Endothelial cell of umbilical vein (primary cell): ENCODE measurements around the gene PTPN12. TPM values are rescaled to one million over a fixed set of nuclear protein-coding genes. Genes with fewer than 3 reads are reported as not detected.

Source experiments
- BruUV-seq: library from RNA; stranded (reverse); fragments of 400-500 nt; replicated peaks from 2 replicates; lab custom pipeline; 2021; lab: Mats Ljungman, UMichigan
- CTCF ChIA-PET: fragments of 300-600, 350-600 bp; sonication (Branson Sonifier 250); formaldehyde crosslinking; loops from one replicate; lab custom pipeline; 2021; ENCODE audit warnings: antibody characterized with exemption, inconsistent platforms; lab: Charles Lee
- POLR2A ChIA-PET: fragments of 300-600, 350-600 bp; sonication (Branson Sonifier 250); formaldehyde crosslinking; loops from one replicate; lab custom pipeline; 2021; ENCODE audit warnings: antibody characterized with exemption, inconsistent platforms; lab: Charles Lee
- DNase-seq: peaks from one replicate; pipeline ENCODE4 v3.0.0-alpha.2; 2011; ENCODE audit warnings: low read depth, low spot score
- FAIRE-seq: peaks from 2 replicates; lab custom pipeline; 2011; peaks lifted over from hg19 to GRCh38; lab: Jason Lieb, UNC
- H2AFZ ChIP-seq: 2 replicates; pipeline ENCODE4 v1.6.0; 2012; ENCODE audit warnings: low read depth, low read length, control low read depth, inconsistent platforms
- H3K27ac ChIP-seq: 2 replicates; pipeline ENCODE4 v1.5.1; 2011; ENCODE audit warnings: low read depth, mild to moderate bottlenecking, control low read depth, low read length, moderate library complexity; ENCODE audit not compliant: insufficient read depth
- H3K27me3 ChIP-seq, 2 experiments: 2 replicates each; pipeline versions ENCODE4 v1.6.0 to v1.6.1; 2011; ENCODE audit warnings: low read length in 2 of 2, mixed read lengths in 1 of 2; ENCODE audit not compliant: control insufficient read depth in 2 of 2, insufficient read depth in 2 of 2
- H3K36me3 ChIP-seq, 2 experiments: 2 replicates in 1 of 2; 3 replicates in 1 of 2; pipeline ENCODE4 v1.5.1; 2011; ENCODE audit warnings: low read length in 2 of 2, mild to moderate bottlenecking in 1 of 2, moderate library complexity in 1 of 2; ENCODE audit not compliant: control insufficient read depth in 2 of 2, insufficient read depth in 2 of 2; ENCODE audit errors: extremely low read depth in 1 of 2
- H3K4me1 ChIP-seq: 3 replicates; pipeline ENCODE4 v1.5.1; 2011; ENCODE audit warnings: mild to moderate bottlenecking, low read length; ENCODE audit not compliant: control insufficient read depth, insufficient read depth; ENCODE audit errors: extremely low read depth
- H3K4me2 ChIP-seq: 2 replicates; pipeline ENCODE4 v1.6.1; 2011; ENCODE audit warnings: low read length, control low read depth, mixed read lengths; ENCODE audit not compliant: insufficient read depth
- H3K4me3 ChIP-seq, 3 experiments: fragments of 200-600 bp in 1 of 3; sonication (generic), shearing (Covaris generic) in 1 of 3; replicated peaks in 1 of 3; 2 replicates each; pipeline ENCODE4 v1.5.1; 2011 to 2016; ENCODE audit warnings: control low read depth in 3 of 3, low read length in 3 of 3, mild to moderate bottlenecking in 2 of 3, inconsistent platforms in 1 of 3, low read depth in 1 of 3, moderate library complexity in 1 of 3; ENCODE audit not compliant: insufficient read depth in 1 of 3
- H3K79me2 ChIP-seq: 2 replicates; pipeline ENCODE4 v1.6.0; 2012; ENCODE audit warnings: low read length, inconsistent platforms; ENCODE audit not compliant: control insufficient read depth, insufficient read depth
- H3K9ac ChIP-seq: replicated peaks from 2 replicates; pipeline ENCODE3; 2011; ENCODE audit warnings: low read length, control low read depth; ENCODE audit not compliant: insufficient read depth; ENCODE audit errors: extremely low read depth
- H3K9me1 ChIP-seq: replicated peaks from 3 replicates; pipeline ENCODE4 v1.6.0; 2011; ENCODE audit warnings: mild to moderate bottlenecking, low read length; ENCODE audit not compliant: control insufficient read depth, insufficient read depth; ENCODE audit errors: extremely low read depth
- H3K9me3 ChIP-seq: replicated peaks from 2 replicates; pipeline ENCODE4 v1.5.1; 2012; ENCODE audit warnings: low read length, inconsistent platforms; ENCODE audit not compliant: control insufficient read depth, insufficient read depth
- H4K20me1 ChIP-seq: replicated peaks from 2 replicates; pipeline ENCODE3; 2011; ENCODE audit warnings: mild to moderate bottlenecking, low read length; ENCODE audit not compliant: control insufficient read depth, insufficient read depth; ENCODE audit errors: extremely low read depth
- CTCF ChIP-seq, 2 donors: IDR thresholded peaks; 1 replicate in 1 of 2; 2 replicates in 1 of 2; pipeline ENCODE4 v1.5.1; 2011; ENCODE audit warnings: low read length in 2 of 2, mild to moderate bottlenecking in 2 of 2, moderate library complexity in 2 of 2, control low read depth in 1 of 2, inconsistent platforms in 1 of 2, low read depth in 1 of 2; ENCODE audit not compliant: insufficient read depth in 1 of 2; ENCODE audit errors: extremely low read depth in 1 of 2
- EZH2 ChIP-seq: IDR thresholded peaks from 2 replicates; pipeline ENCODE4 v1.6.1; 2012; ENCODE audit warnings: borderline replicate concordance, low read depth, mild to moderate bottlenecking, moderate library complexity, low read length, inconsistent platforms; ENCODE audit not compliant: severe bottlenecking
- FOS ChIP-seq: IDR thresholded peaks from 2 replicates; pipeline ENCODE4 v1.6.1; 2011; ENCODE audit warnings: mild to moderate bottlenecking, low read length, moderate library complexity, borderline replicate concordance; ENCODE audit not compliant: insufficient read depth
- GATA2 ChIP-seq: IDR thresholded peaks from 2 replicates; pipeline ENCODE4 v1.7.0; 2011; ENCODE audit warnings: low read depth, mild to moderate bottlenecking, moderate library complexity, mixed read lengths, low read length; ENCODE audit not compliant: insufficient read length, insufficient read depth
- JUN ChIP-seq: IDR thresholded peaks from 2 replicates; pipeline ENCODE4 v1.6.1; 2011; ENCODE audit warnings: borderline replicate concordance, low read depth; ENCODE audit not compliant: insufficient read length, insufficient read depth
- MAX ChIP-seq: IDR thresholded peaks from 2 replicates; pipeline ENCODE4 v1.6.1; 2011; ENCODE audit not compliant: insufficient read depth, insufficient read length
- MYC ChIP-seq: IDR thresholded peaks from one replicate; pipeline ENCODE4 v1.6.1; 2011; ENCODE audit warnings: mild to moderate bottlenecking, low read depth, low read length
- POLR2A ChIP-seq: IDR thresholded peaks from 2 replicates; pipeline ENCODE4 v1.6.1; 2012; ENCODE audit warnings: low read depth, mild to moderate bottlenecking, control low read depth, low read length
- POLR2AphosphoS5 ChIP-seq: IDR thresholded peaks from 2 replicates; pipeline ENCODE4 v1.6.1; 2012; ENCODE audit warnings: low read depth, mild to moderate bottlenecking, control low read depth, low read length, moderate library complexity; ENCODE audit not compliant: insufficient read depth
- dilution Hi-C: fragments of 300-500 bp; cut with MboI; formaldehyde crosslinking; loops from one replicate; pipeline ENCODE4 v1.15.0; 2019; ENCODE audit warnings: low sequenced_read_pairs; ENCODE audit not compliant: extremely low pct_ligation_motif_present
- intact Hi-C: fragments of 100-400 bp; cut with micrococcal nuclease; formaldehyde crosslinking; loops from one replicate; pipeline ENCODE4 v1.10.0; 2022
- polyA plus RNA-seq, 4 experiments: library from polyadenylated mRNA; depleted of rRNA in 3 of 4; stranded (reverse) in 3 of 4; unstranded in 1 of 4; fragments of >200 nt; gene quantifications; 2 replicates each; pipeline versions ENCODE4 v1.2.1 to v1.2.3, GENCODE V29; 2011 to 2012; ENCODE audit warnings: missing spikeins in 1 of 4
- total RNA-seq: library from RNA; stranded (reverse); gene quantifications from 2 replicates; pipeline ENCODE4 v1.2.3, GENCODE V29; 2021

Gene PTPN12
- total and polyA plus RNA-seq, 2 donors (not counting 3 experiments of a cell fraction or from before 2014, with no cell fraction given), result 30.6 to 137 TPM

- no peak overlapping the region for H3K27ac ChIP-seq
Measured at GRCh38 chr7:77544518-77544917, 7.4 kb downstream of the PTPN12 start.

More at GRCh38 chr7:77544518-77544917, 7.4 kb downstream of the PTPN12 start:
- CTCF ChIA-PET, result no interaction called here
- H4K20me1 ChIP-seq, result peaks cover 43% of the 10 kb centered on the region
- DNase-seq (no peak), FAIRE-seq (no peak)
- peaks cover 40% of the 10 kb centered on the region for H3K4me1 ChIP-seq
- H3K27me3 ChIP-seq, result no peaks in the 10 kb centered on the region
- no peak overlapping the region for H2AFZ ChIP-seq
- no peaks in the 10 kb centered on the region for H3K9me3 ChIP-seq
- POLR2A ChIA-PET, result no interaction called here
- no peak overlapping the region for H3K9ac ChIP-seq
- dilution Hi-C loops (no loop called here), intact Hi-C loops (no loop called here)
- no peaks in the 10 kb centered on the region for H3K9me1 ChIP-seq
- peaks cover 0 to 2% of the 10 kb centered on the region in 2 experiments for H3K36me3 ChIP-seq
- TF ChIP-seq JUN, result no peak
- no peak for TF ChIP-seq EZH2
- TF ChIP-seq CTCF (IDR thresholded peaks at IDR 0.05; ENCODE audit: extremely low read depth in 1 of 2, insufficient read depth in 1 of 2, low read depth in 1 of 2, low read length in 2 of 2), result no peak
- no peak for TF ChIP-seq MYC
- no peak for TF ChIP-seq GATA2
- no peak for TF ChIP-seq POLR2A
- no peak for TF ChIP-seq FOS
- no peak for TF ChIP-seq MAX
- TF ChIP-seq POLR2AphosphoS5, result no peak
- H3K4me2 ChIP-seq, result no peak overlapping the region
- peaks cover 100% of the 10 kb centered on the region for H3K79me2 ChIP-seq
- no TSS peak for BruUV-seq
- H3K4me3 ChIP-seq, result no peak overlapping the region
